GM19351 (cell line): ENCODE data around the gene CNTN2.

ENCODE experiments used
- ATAC-seq: cut with Tn5 transposase; IDR thresholded peaks from one replicate; pipeline ENCODE4 v1.9.1; 2021; ENCODE audit warnings: mild to moderate bottlenecking, moderate library complexity; ENCODE audit not compliant: unreplicated experiment

The CNTN2 gene

GRCh38 chr1:205069371-205070125 is 26.5 kb downstream of the CNTN2 start:
- no peak for ATAC-seq

- no peak for ATAC-seq
Measured at GRCh38 chr1:205071028-205071409, 28.0 kb downstream of the CNTN2 start.

GRCh38 chr1:205071801-205072200 is 28.8 kb downstream of the CNTN2 start:
- no peak for ATAC-seq

GRCh38 chr1:205072286-205072685 is 29.3 kb downstream of the CNTN2 start:
- no peak for ATAC-seq

GRCh38 chr1:205072881-205073280 is 29.9 kb downstream of the CNTN2 start:
- no peak for ATAC-seq

GRCh38 chr1:205073511-205073910 is 30.5 kb downstream of the CNTN2 start:
- no peak for ATAC-seq

- no peak for ATAC-seq
Measured at GRCh38 chr1:205074084-205074483, 31.1 kb downstream of the CNTN2 start.

GRCh38 chr1:205074513-205074912 is 31.5 kb downstream of the CNTN2 start:
- no peak for ATAC-seq

- no peak for ATAC-seq
Measured at GRCh38 chr1:205075642-205076155, 32.7 kb downstream of the CNTN2 start.

GRCh38 chr1:205076245-205076761 is 33.3 kb downstream of the CNTN2 start:
- no peak for ATAC-seq

GRCh38 chr1:205077158-205077933 is 34.3 kb downstream of the CNTN2 start:
- no peak for ATAC-seq

GRCh38 chr1:205077934-205078311 is 34.9 kb downstream of the CNTN2 start:
- ATAC-seq, result no peak

- ATAC-seq, result no peak
Measured at GRCh38 chr1:205082431-205082830, 39.4 kb downstream of the CNTN2 start.

- ATAC-seq, result no peak
Measured at GRCh38 chr1:205084360-205084759, 41.3 kb downstream of the CNTN2 start, which contains the start of gene TMEM81. TSS of gene TMEM81 (minus strand) at chr1:205084460. CDS start at chr1:205084320, 140 bp downstream.

- no peak for ATAC-seq
Measured at GRCh38 chr1:205088341-205088740, 45.3 kb downstream of the CNTN2 start.

GRCh38 chr1:205091043-205091740 is 48.2 kb downstream of the CNTN2 start:
- ATAC-seq, result no peak

- ATAC-seq, result no peak
Measured at GRCh38 chr1:205095422-205095821, 52.4 kb downstream of the CNTN2 start.

- ATAC-seq, result no peak
Measured at GRCh38 chr1:205098242-205098641, 55.2 kb downstream of the CNTN2 start.

GRCh38 chr1:205102404-205102803 is 59.4 kb downstream of the CNTN2 start:
- ATAC-seq, result no peak

GRCh38 chr1:205107327-205107726 is 64.3 kb downstream of the CNTN2 start:
- ATAC-seq, result no peak

GRCh38 chr1:205108464-205108863 is 65.5 kb downstream of the CNTN2 start:
- no peak for ATAC-seq
